Panc1 (cell line): ENCODE measurements around the gene TMOD1. TPM values are rescaled to one million over a fixed set of nuclear protein-coding genes. Genes with fewer than 3 reads are reported as not detected.
A peak's percentile ranks its signal among the peaks of the same experiment; 100 is the strongest.

Experiments used
- ATAC-seq: fragments of 200-7000 bp; cut with Tn5 transposase; 2 replicates; pipeline ENCODE4 v1.9.1; 2020; ENCODE audit warnings: mild to moderate bottlenecking, moderate library complexity
- BruUV-seq: library from RNA; stranded (reverse); fragments of 400-500 nt; replicated peaks from 2 replicates; lab custom pipeline; 2021; lab: Mats Ljungman, UMichigan
- CTCF ChIA-PET: fragments of 300-600 bp; sonication (Branson Sonifier 250); formaldehyde crosslinking; loops from one replicate; lab custom pipeline; 2022; ENCODE audit warnings: antibody characterized with exemption; lab: Charles Lee
- POLR2A ChIA-PET: fragments of 300-600 bp; sonication (Branson Sonifier 250); formaldehyde crosslinking; loops from one replicate; lab custom pipeline; 2022; ENCODE audit warnings: antibody characterized with exemption; lab: Charles Lee
- DNase-seq: peaks from one replicate; pipeline ENCODE4 v3.0.0-alpha.2; 2010; ENCODE audit warnings: low read depth, low spot score
- H3K27ac ChIP-seq: 2 replicates; pipeline ENCODE4 v1.5.1; 2011; ENCODE audit warnings: mild to moderate bottlenecking, low read length, inconsistent platforms
- H3K27me3 ChIP-seq: fragments of 200-500 bp; sonication (Bioruptor generic); 2 replicates; pipeline ENCODE4 v1.6.0; 2014; ENCODE audit warnings: low read length, inconsistent platforms; ENCODE audit not compliant: control insufficient read depth, insufficient read depth
- H3K36me3 ChIP-seq: fragments of 200-500 bp; sonication (Bioruptor generic); 2 replicates; pipeline ENCODE4 v1.5.1; 2014; ENCODE audit warnings: inconsistent platforms, mild to moderate bottlenecking, low read length, moderate library complexity; ENCODE audit not compliant: control insufficient read depth, insufficient read depth
- H3K4me1 ChIP-seq: 2 replicates; pipeline ENCODE4 v1.5.1; 2011; ENCODE audit warnings: inconsistent platforms, mild to moderate bottlenecking, low read length, moderate library complexity; ENCODE audit not compliant: control insufficient read depth, insufficient read depth
- H3K4me3 ChIP-seq, 2 experiments: 2 replicates each; pipeline ENCODE4 v1.5.1; 2011 to 2012; ENCODE audit warnings: low read depth in 2 of 2, low read length in 2 of 2, mild to moderate bottlenecking in 2 of 2, inconsistent platforms in 1 of 2, moderate library complexity in 1 of 2
- H3K9me3 ChIP-seq: fragments of 200-500 bp; sonication (Bioruptor generic); 2 replicates; pipeline ENCODE4 v1.5.1; 2014; ENCODE audit warnings: low read depth, mild to moderate bottlenecking, inconsistent platforms, low read length, moderate library complexity; ENCODE audit not compliant: control insufficient read depth, insufficient read depth
- CTCF ChIP-seq: fragments of 450-650 bp; IDR thresholded peaks from 2 replicates; pipeline ENCODE4 v1.5.1; 2017; ENCODE audit warnings: mild to moderate bottlenecking
- POLR2AphosphoS5 ChIP-seq: IDR thresholded peaks from 2 replicates; pipeline ENCODE4 v1.6.1; 2012; ENCODE audit warnings: mild to moderate bottlenecking, low read depth, low read length, moderate library complexity
- SIN3A ChIP-seq: IDR thresholded peaks from 2 replicates; pipeline ENCODE4 v1.6.1; 2012; ENCODE audit warnings: low read depth, mild to moderate bottlenecking, low read length, moderate library complexity, borderline replicate concordance; ENCODE audit not compliant: insufficient read depth
- TCF7L2 ChIP-seq: IDR thresholded peaks from 2 replicates; pipeline ENCODE4 v1.6.1; 2011; ENCODE audit warnings: mild to moderate bottlenecking, low read depth, low read length, inconsistent platforms
- in situ Hi-C: cut with HindIII; loops from 2 replicates; pipeline ENCODE4 v1.10.0; 2016; ENCODE audit warnings: low sequenced_read_pairs, low pct_unique_long_range_greater_than_20kb
- intact Hi-C: fragments of 100-400 bp; cut with micrococcal nuclease; formaldehyde crosslinking; loops from one replicate; pipeline ENCODE4 v1.10.0; 2022; ENCODE audit not compliant: unreplicated experiment
- total RNA-seq: library from RNA; stranded (reverse); gene quantifications from one replicate; pipeline ENCODE4 v1.2.1, GENCODE V29; 2021; ENCODE audit not compliant: unreplicated experiment
- TF ChIP-seq, protein P1 (sequence below), 2 experiments: IDR thresholded peaks; 2 replicates each; pipeline ENCODE4 v1.6.1; 2011 to 2012; ENCODE audit warnings: low read depth in 2 of 2, control low read depth in 1 of 2, low read length in 1 of 2, mild to moderate bottlenecking in 1 of 2, moderate library complexity in 1 of 2; ENCODE audit not compliant: insufficient read depth in 1 of 2

The TMOD1 gene
- total RNA-seq, 1 experiment from 2014 or later, result 1.4 TPM

DNA sequence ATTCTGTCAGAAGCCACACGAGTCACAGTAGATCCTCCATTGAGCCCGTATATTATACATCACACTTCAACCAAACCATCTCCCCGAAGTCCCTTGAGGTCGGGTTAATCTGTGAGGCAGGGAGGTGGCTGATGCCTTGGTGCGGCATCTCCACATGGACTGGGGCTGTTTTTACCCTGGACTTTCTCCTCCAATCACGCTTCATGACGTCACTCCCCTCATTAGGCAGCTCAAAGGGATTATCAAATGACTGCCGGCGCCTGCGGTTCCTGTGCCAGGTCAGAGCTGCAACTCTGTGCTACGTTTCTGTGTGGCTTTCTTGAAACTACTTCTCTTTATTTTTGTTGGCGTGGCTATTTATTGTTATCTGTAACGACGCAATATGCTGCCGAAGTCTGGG, 53.7 kb downstream of the TMOD1 start:
- in situ Hi-C loops (no loop called here), intact Hi-C loops (no loop called here)
- Histone ChIP-seq H3K27ac (no peak overlapping the region), H3K4me3 (no peak overlapping the region), H3K9me3 (no peaks in the 10 kb centered on the region), H3K36me3 (no peaks in the 10 kb centered on the region), H3K4me1 (no peaks in the 10 kb centered on the region), H3K27me3 (no peaks in the 10 kb centered on the region)
- ChIA-PET CTCF (no interaction called here), POLR2A (no interaction called here)
- TF ChIP-seq POLR2AphosphoS5 (no peak), SIN3A (no peak), CTCF (no peak), TCF7L2 (no peak)
- TF ChIP-seq, protein P1, sequence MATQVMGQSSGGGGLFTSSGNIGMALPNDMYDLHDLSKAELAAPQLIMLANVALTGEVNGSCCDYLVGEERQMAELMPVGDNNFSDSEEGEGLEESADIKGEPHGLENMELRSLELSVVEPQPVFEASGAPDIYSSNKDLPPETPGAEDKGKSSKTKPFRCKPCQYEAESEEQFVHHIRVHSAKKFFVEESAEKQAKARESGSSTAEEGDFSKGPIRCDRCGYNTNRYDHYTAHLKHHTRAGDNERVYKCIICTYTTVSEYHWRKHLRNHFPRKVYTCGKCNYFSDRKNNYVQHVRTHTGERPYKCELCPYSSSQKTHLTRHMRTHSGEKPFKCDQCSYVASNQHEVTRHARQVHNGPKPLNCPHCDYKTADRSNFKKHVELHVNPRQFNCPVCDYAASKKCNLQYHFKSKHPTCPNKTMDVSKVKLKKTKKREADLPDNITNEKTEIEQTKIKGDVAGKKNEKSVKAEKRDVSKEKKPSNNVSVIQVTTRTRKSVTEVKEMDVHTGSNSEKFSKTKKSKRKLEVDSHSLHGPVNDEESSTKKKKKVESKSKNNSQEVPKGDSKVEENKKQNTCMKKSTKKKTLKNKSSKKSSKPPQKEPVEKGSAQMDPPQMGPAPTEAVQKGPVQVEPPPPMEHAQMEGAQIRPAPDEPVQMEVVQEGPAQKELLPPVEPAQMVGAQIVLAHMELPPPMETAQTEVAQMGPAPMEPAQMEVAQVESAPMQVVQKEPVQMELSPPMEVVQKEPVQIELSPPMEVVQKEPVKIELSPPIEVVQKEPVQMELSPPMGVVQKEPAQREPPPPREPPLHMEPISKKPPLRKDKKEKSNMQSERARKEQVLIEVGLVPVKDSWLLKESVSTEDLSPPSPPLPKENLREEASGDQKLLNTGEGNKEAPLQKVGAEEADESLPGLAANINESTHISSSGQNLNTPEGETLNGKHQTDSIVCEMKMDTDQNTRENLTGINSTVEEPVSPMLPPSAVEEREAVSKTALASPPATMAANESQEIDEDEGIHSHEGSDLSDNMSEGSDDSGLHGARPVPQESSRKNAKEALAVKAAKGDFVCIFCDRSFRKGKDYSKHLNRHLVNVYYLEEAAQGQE (IDR thresholded peaks at IDR 0.05; ENCODE audit: insufficient read depth in 1 of 2, low read depth in 2 of 2, low read length in 1 of 2), result no peak
- no peak for DNase-seq
- ATAC-seq, result no peak
- BruUV-seq, result no TSS peak

- DNase-seq (no peak), ATAC-seq (0 out of 2 replicates have a peak, but pooled peaks have one; percentile 12)
- no peaks in the 10 kb centered on the region for H3K36me3 ChIP-seq
- H3K27ac ChIP-seq, result no peak overlapping the region
- H3K4me1 ChIP-seq, result no peaks in the 10 kb centered on the region
- no peaks in the 10 kb centered on the region for H3K27me3 ChIP-seq
- ChIA-PET CTCF (interaction anchor here (0.6 kb wide), 1 partner anchor 343 kb away, joined by 6 read pairs; no protein-coding TSS in a partner anchor), POLR2A (no interaction called here)
- intact Hi-C loops, result no loop called here
- no peaks in the 10 kb centered on the region for H3K9me3 ChIP-seq
- BruUV-seq, result no TSS peak
- TF ChIP-seq TCF7L2 (no peak), SIN3A (no peak), CTCF (no peak), POLR2AphosphoS5 (no peak)
- TF ChIP-seq, protein P1 (IDR thresholded peaks at IDR 0.05; ENCODE audit: insufficient read depth in 1 of 2, low read depth in 2 of 2, low read length in 1 of 2), result no peak
- no peak overlapping the region for H3K4me3 ChIP-seq
- in situ Hi-C loops, result no loop called here
Observed at GRCh38 chr9:97556036-97556720, 54.7 kb downstream of the TMOD1 start.
